ENCODE measurements around the gene MKX. TPM values are rescaled to one million over a fixed set of nuclear protein-coding genes. Genes with fewer than 3 reads are reported as not detected.

The MKX gene
- total and polyA plus RNA-seq, 2 donors (not counting 3 experiments of a cell fraction or from before 2014, with no cell fraction given): not detected

GRCh38 chr10:27661514-27662286, 83.9 kb downstream of the MKX start:
- ChIA-PET CTCF (interaction anchor here (0.8 to 2.5 kb wide), 5 partner anchors 11 to 589 kb away, joined by 3 to 9 read pairs (median 4); no protein-coding TSS in a partner anchor), POLR2A (no interaction called here)
- no peak for TF ChIP-seq MAX (IDR thresholded peaks at IDR 0.05; ENCODE audit: insufficient read depth, insufficient read length)
- TF ChIP-seq GATA2 (IDR thresholded peaks at IDR 0.05; ENCODE audit: insufficient read depth, insufficient read length, low read depth, low read length): no peak
- TF ChIP-seq FOS (IDR thresholded peaks at IDR 0.05; ENCODE audit: borderline replicate concordance, insufficient read depth, low read length): no peak
- TF ChIP-seq JUN (IDR thresholded peaks at IDR 0.05; ENCODE audit: borderline replicate concordance, insufficient read depth, insufficient read length, low read depth): no peak
- TF ChIP-seq MYC (IDR thresholded peaks at IDR 0.05; ENCODE audit: low read depth, low read length): no peak
- TF ChIP-seq POLR2AphosphoS5 (IDR thresholded peaks at IDR 0.05; ENCODE audit: insufficient read depth, low read depth, low read length): no peak
- no peak for TF ChIP-seq POLR2A (IDR thresholded peaks at IDR 0.05; ENCODE audit: low read depth, low read length)
- no peak for TF ChIP-seq CTCF (IDR thresholded peaks at IDR 0.05; ENCODE audit: extremely low read depth in 1 of 2, insufficient read depth in 1 of 2, low read depth in 1 of 2, low read length in 2 of 2)
- no peak for TF ChIP-seq EZH2 (IDR thresholded peaks at IDR 0.05; ENCODE audit: borderline replicate concordance, low read depth, low read length, severe bottlenecking)
- FAIRE-seq (no peak), DNase-seq (ENCODE audit: low read depth, low spot score) (no peak)
- intact Hi-C loops (cut with micrococcal nuclease) (no loop called here), dilution Hi-C loops (cut with MboI; ENCODE audit: extremely low pct_ligation_motif_present, low sequenced_read_pairs) (no loop called here)
- Histone ChIP-seq H3K4me3 (replicated peaks in 1 of 3; ENCODE audit: insufficient read depth in 1 of 3, low read depth in 1 of 3, low read length in 3 of 3) (no peak overlapping the region), H3K79me2 (ENCODE audit: control insufficient read depth, insufficient read depth, low read length) (no peaks in the 10 kb centered on the region), H3K9me3 (replicated peaks; ENCODE audit: control insufficient read depth, insufficient read depth, low read length) (no peaks in the 10 kb centered on the region), H3K27me3 (ENCODE audit: control insufficient read depth in 2 of 2, insufficient read depth in 2 of 2, low read length in 2 of 2) (peaks cover 0 to 8% of the 10 kb centered on the region in 2 experiments), H3K9me1 (replicated peaks; ENCODE audit: control insufficient read depth, extremely low read depth, insufficient read depth, low read length) (no peaks in the 10 kb centered on the region), H3K27ac (ENCODE audit: insufficient read depth, low read depth, low read length) (no peak overlapping the region), H2AFZ (ENCODE audit: low read depth, low read length) (no peak overlapping the region), H4K20me1 (replicated peaks; ENCODE audit: control insufficient read depth, extremely low read depth, insufficient read depth, low read length) (no peaks in the 10 kb centered on the region), H3K36me3 (ENCODE audit: control insufficient read depth in 2 of 2, extremely low read depth in 1 of 2, insufficient read depth in 2 of 2, low read length in 2 of 2) (no peaks in the 10 kb centered on the region), H3K4me2 (ENCODE audit: insufficient read depth, low read length) (no peak overlapping the region), H3K9ac (replicated peaks; ENCODE audit: extremely low read depth, insufficient read depth, low read length) (no peak overlapping the region), H3K4me1 (ENCODE audit: control insufficient read depth, extremely low read depth, insufficient read depth, low read length) (no peaks in the 10 kb centered on the region)
- BruUV-seq (replicated peaks): no TSS peak

All from endothelial cell of umbilical vein (primary cell).